ENCODE results near the gene ERGIC3.

The ERGIC3 gene

GRCh38 chr20:35561671-35562070 is 19.8 kb downstream of the ERGIC3 start (continued):
- TF ChIP-seq ZNF639 (tag by site-specific recombination; IDR thresholded peaks at IDR 0.05), result no peak
- no peak for TF ChIP-seq BCL11B (tag by site-specific recombination; IDR thresholded peaks at IDR 0.05; ENCODE audit: low read depth)
- no peak for TF ChIP-seq KLF17 (tag by site-specific recombination; IDR thresholded peaks at IDR 0.05)

GRCh38 chr20:35562541-35563110 is 20.7 kb downstream of the ERGIC3 start:
- ChIA-PET CTCF (interaction anchor here (1.2 kb wide), 1 partner anchor 57 kb away, joined by 3 read pairs; no protein-coding TSS in a partner anchor), POLR2A (interaction anchor here (1.0 kb wide), 1 partner anchor 43 kb away, joined by 5 read pairs; no protein-coding TSS in a partner anchor)
- TF ChIP-seq ZBTB48 (tag by site-specific recombination; IDR thresholded peaks at IDR 0.05) (no peak), ZBTB20 (tag by site-specific recombination; IDR thresholded peaks at IDR 0.05) (no peak), ZNF433 (tag by site-specific recombination; IDR thresholded peaks at IDR 0.05; ENCODE audit: low read depth) (no peak), ZFP69B (tag by site-specific recombination; IDR thresholded peaks at IDR 0.05) (no peak), ZBTB10 (tag by site-specific recombination; IDR thresholded peaks at IDR 0.05) (no peak), ZNF335 (tag by site-specific recombination; conservative IDR thresholded peaks at IDR 0.05) (no peak), ZNF558 (tag by site-specific recombination; IDR thresholded peaks at IDR 0.05) (no peak), ZNF514 (tag by site-specific recombination; IDR thresholded peaks at IDR 0.05) (no peak), ZNF501 (tag by site-specific recombination; IDR thresholded peaks at IDR 0.05) (no peak)

GRCh38 chr20:35563834-35564233 is 22.0 kb downstream of the ERGIC3 start:
- Histone ChIP-seq H3K4me1 (ENCODE audit: control insufficient read depth, insufficient read depth, low read length) (no peaks in the 10 kb centered on the region), H3K27ac (ENCODE audit: extremely low read depth, low read depth, low read length) (no peak overlapping the region), H3K36me3 (ENCODE audit: control insufficient read depth in 2 of 2, insufficient read depth in 1 of 2, low read length in 2 of 2) (peaks cover 0 to 6% of the 10 kb centered on the region in 2 experiments; a peak in 1 of 3 replicates), H3K4me3 (ENCODE audit: low read depth, low read length) (no peak overlapping the region), H3K9me3 (ENCODE audit: control insufficient read depth, insufficient read depth, low read depth, low read length) (no peaks in the 10 kb centered on the region)
- ChIA-PET CTCF (interaction anchor here (1.0 to 1.4 kb wide), 3 partner anchors 10 to 101 kb away, joined by 3 to 6 read pairs (median 3); partner anchors contain the start of genes CPNE1 and RBM12), POLR2A (interaction anchor here (0.7 to 1.3 kb wide), 2 partner anchors 13 to 22 kb away, joined by 3 to 6 read pairs; partner anchors contain the start of gene ERGIC3)
- TF ChIP-seq KLF8 (tag by site-specific recombination; IDR thresholded peaks at IDR 0.05), result no peak
- TF ChIP-seq ZNF544 (tag by site-specific recombination; IDR thresholded peaks at IDR 0.05), result no peak
- no peak for TF ChIP-seq AEBP2 (tag by site-specific recombination; IDR thresholded peaks at IDR 0.05; ENCODE audit: borderline replicate concordance)
- TF ChIP-seq ZNF629 (tag by site-specific recombination; IDR thresholded peaks at IDR 0.05), result no peak
- TF ChIP-seq ZNF580 (tag by site-specific recombination; IDR thresholded peaks at IDR 0.05), result no peak
- TF ChIP-seq ATF2 (tag by site-specific recombination; IDR thresholded peaks at IDR 0.05; ENCODE audit: low read depth), result no peak
- no peak for TF ChIP-seq ZNF391 (tag by site-specific recombination; IDR thresholded peaks at IDR 0.05; ENCODE audit: borderline replicate concordance, low read depth)
- TF ChIP-seq ZNF302 (tag by site-specific recombination; IDR thresholded peaks at IDR 0.05; ENCODE audit: low read depth), result no peak
- TF ChIP-seq ZNF549 (tag by site-specific recombination; IDR thresholded peaks at IDR 0.05), result no peak
- TF ChIP-seq ZNF335 (tag by site-specific recombination; conservative IDR thresholded peaks at IDR 0.05), result no peak
- no peak for TF ChIP-seq ZNF366 (tag by site-specific recombination; conservative IDR thresholded peaks at IDR 0.05)

More at GRCh38 chr20:35562541-35563110, 20.7 kb downstream of the ERGIC3 start:
- no peak overlapping the region for H3K4me3 ChIP-seq (ENCODE audit: low read depth, low read length)
- H3K9me3 ChIP-seq (ENCODE audit: control insufficient read depth, insufficient read depth, low read depth, low read length), result no peaks in the 10 kb centered on the region
- no peak overlapping the region for H3K27ac ChIP-seq (ENCODE audit: extremely low read depth, low read depth, low read length)
- peaks cover 0 to 18% of the 10 kb centered on the region in 2 experiments; a peak in 1 of 3 replicates for H3K36me3 ChIP-seq (ENCODE audit: control insufficient read depth in 2 of 2, insufficient read depth in 1 of 2, low read length in 2 of 2)
- H3K4me1 ChIP-seq (ENCODE audit: control insufficient read depth, insufficient read depth, low read length), result no peaks in the 10 kb centered on the region

All from HEK293 (cell line).